ENCODE measurements around the gene MYRFL. TPM values are rescaled to one million over a fixed set of nuclear protein-coding genes. Genes with fewer than 3 reads are reported as not detected.

Gene MYRFL
- total RNA-seq, 1 donor from 2014 or later, result 0.18 TPM

- H3K9me3 Mint-ChIP-seq, result peaks cover 13% of the 10 kb centered on the region
- DNase-seq (ENCODE audit: low spot score in 2 of 2, unreplicated experiment in 2 of 2), result no peak
- no peaks in the 10 kb centered on the region for H3K27me3 Mint-ChIP-seq (ENCODE audit: low read depth)
- peak overlapping the region; percentile 83 for H3K27ac Mint-ChIP-seq
- H3K4me1 Mint-ChIP-seq, result peaks cover 35% of the 10 kb centered on the region
- H3K36me3 Mint-ChIP-seq, result peaks cover 6% of the 10 kb centered on the region
- no peak for TF ChIP-seq CTCF (IDR thresholded peaks at IDR 0.05; ENCODE audit: unreplicated experiment)
- no peak overlapping the region for H3K4me3 Mint-ChIP-seq
Observed at GRCh38 chr12:69936214-69936731, 111.2 kb downstream of the MYRFL start.

GRCh38 chr12:69936766-69937165, 111.7 kb downstream of the MYRFL start:
- Mint-ChIP-seq H3K36me3 (peaks cover 6% of the 10 kb centered on the region), H3K4me1 (peaks cover 32% of the 10 kb centered on the region), H3K4me3 (no peak overlapping the region), H3K27me3 (ENCODE audit: low read depth) (no peaks in the 10 kb centered on the region), H3K9me3 (peaks cover 13% of the 10 kb centered on the region), H3K27ac (no peak overlapping the region)
- TF ChIP-seq CTCF (IDR thresholded peaks at IDR 0.05; ENCODE audit: unreplicated experiment), result no peak
- DNase-seq (ENCODE audit: low spot score in 2 of 2, unreplicated experiment in 2 of 2), result no peak

- Mint-ChIP-seq H3K36me3 (no peaks in the 10 kb centered on the region), H3K4me1 (peaks cover 9% of the 10 kb centered on the region), H3K4me3 (no peak overlapping the region), H3K9me3 (peaks cover 4% of the 10 kb centered on the region), H3K27me3 (ENCODE audit: low read depth) (no peaks in the 10 kb centered on the region), H3K27ac (no peak overlapping the region)
- no peak for TF ChIP-seq CTCF (IDR thresholded peaks at IDR 0.05; ENCODE audit: unreplicated experiment)
- no peak for DNase-seq (ENCODE audit: low spot score in 2 of 2, unreplicated experiment in 2 of 2)
Observed at GRCh38 chr12:69947123-69947522, 122.1 kb downstream of the MYRFL start.

GRCh38 chr12:69947897-69948296, 122.9 kb downstream of the MYRFL start:
- Mint-ChIP-seq H3K4me3 (no peak overlapping the region), H3K9me3 (peaks cover 4% of the 10 kb centered on the region), H3K4me1 (peaks cover 9% of the 10 kb centered on the region), H3K36me3 (no peaks in the 10 kb centered on the region), H3K27me3 (ENCODE audit: low read depth) (no peaks in the 10 kb centered on the region), H3K27ac (no peak overlapping the region)
- no peak for DNase-seq (ENCODE audit: low spot score in 2 of 2, unreplicated experiment in 2 of 2)
- no peak for TF ChIP-seq CTCF (IDR thresholded peaks at IDR 0.05; ENCODE audit: unreplicated experiment)

GRCh38 chr12:69948851-69949250, 123.8 kb downstream of the MYRFL start:
- DNase-seq (ENCODE audit: low spot score in 2 of 2, unreplicated experiment in 2 of 2), result no peak
- no peak overlapping the region for H3K27ac Mint-ChIP-seq
- H3K36me3 Mint-ChIP-seq, result no peaks in the 10 kb centered on the region
- H3K4me1 Mint-ChIP-seq, result peaks cover 9% of the 10 kb centered on the region
- H3K9me3 Mint-ChIP-seq, result peaks cover 4% of the 10 kb centered on the region
- no peak overlapping the region for H3K4me3 Mint-ChIP-seq
- no peak for TF ChIP-seq CTCF (IDR thresholded peaks at IDR 0.05; ENCODE audit: unreplicated experiment)
- H3K27me3 Mint-ChIP-seq (ENCODE audit: low read depth), result no peaks in the 10 kb centered on the region

Data from mesothelial cell of epicardium (in vitro differentiated cells).